ENCODE data around the gene GABRD. TPM values are rescaled to one million over a fixed set of nuclear protein-coding genes. Genes with fewer than 3 reads are reported as not detected.

Gene GABRD
- total and polyA plus RNA-seq, 2 experiments from 2014 or later = 2.1 to 5.1 TPM

GRCh38 chr1:2014181-2014580 is 5.0 kb upstream of the GABRD start:
- no peak overlapping the region for H2AFZ ChIP-seq
- peaks cover 7% of the 10 kb centered on the region; the same call in 1 of the 2 replicates for H3F3A ChIP-seq (replicated peaks; ENCODE audit: low read depth)
- no peaks in the 10 kb centered on the region for H3K36me3 Mint-ChIP-seq (ENCODE audit: low read depth)

More at GRCh38 chr1:2014181-2014580, 5.0 kb upstream of the GABRD start:
- no peaks in the 10 kb centered on the region for H3K36me3 ChIP-seq (ENCODE audit: insufficient read depth)
- TF ChIP-seq ETS1 (IDR thresholded peaks at IDR 0.05) = no peak
- no peak for TF ChIP-seq JUNB (IDR thresholded peaks at IDR 0.05; ENCODE audit: unreplicated experiment)
- TF ChIP-seq STAT1 (IDR thresholded peaks at IDR 0.05; ENCODE audit: unreplicated experiment) = no peak
- no peak for TF ChIP-seq REST (IDR thresholded peaks at IDR 0.05; ENCODE audit: unreplicated experiment)
- no peak for TF ChIP-seq EZH2 (IDR thresholded peaks at IDR 0.05; ENCODE audit: low read depth, unreplicated experiment)
- no peak for TF ChIP-seq CTCF (conservative IDR thresholded peaks at IDR 0.05; ENCODE audit: low read depth in 2 of 2)
- no peak for TF ChIP-seq ZNF114 (CRISPR knock-in tag; IDR thresholded peaks at IDR 0.05)
- TF ChIP-seq ZNF462 (CRISPR knock-in tag; IDR thresholded peaks at IDR 0.05) = no peak
- no peak for TF ChIP-seq POLR2AphosphoS5 (IDR thresholded peaks at IDR 0.05; ENCODE audit: low read depth)
- no peak for TF ChIP-seq EZH2phosphoT487 (IDR thresholded peaks at IDR 0.05; ENCODE audit: unreplicated experiment)
- no peak for TF ChIP-seq ZNF331 (CRISPR knock-in tag; IDR thresholded peaks at IDR 0.05; ENCODE audit: low read depth)
- no peaks in the 10 kb centered on the region; the same call in 1 of the 2 replicates for H3K27me3 ChIP-seq (ENCODE audit: insufficient read depth)
- no peak overlapping the region for H3K4me3 ChIP-seq
- DNase-seq (ENCODE audit: low spot score) (no peak), ATAC-seq (no peak)
- H3K79me2 ChIP-seq (replicated peaks; ENCODE audit: insufficient read depth) = no peaks in the 10 kb centered on the region
- H3K4me1 Mint-ChIP-seq = peaks cover 9% of the 10 kb centered on the region
- peaks cover 25% of the 10 kb centered on the region for H3K27me3 Mint-ChIP-seq (ENCODE audit: insufficient read depth, low read depth, poor library complexity)
- no peak overlapping the region for H3K4me3 Mint-ChIP-seq
- H3K9me3 Mint-ChIP-seq = no peaks in the 10 kb centered on the region
- no peaks in the 10 kb centered on the region for H3K9me2 ChIP-seq (ENCODE audit: insufficient read depth)
- no peak overlapping the region for H3K27ac ChIP-seq (ENCODE audit: low read depth)
- H3K27ac Mint-ChIP-seq = no peak overlapping the region
- H4K20me1 ChIP-seq (replicated peaks; ENCODE audit: insufficient read depth) = no peaks in the 10 kb centered on the region
- no peak overlapping the region for H3K4me2 ChIP-seq
- peaks cover 8% of the 10 kb centered on the region; the same call in 1 of the 2 replicates for H3K4me1 ChIP-seq (ENCODE audit: insufficient read depth)
